GM18520 (cell line): ENCODE data around the gene BCL3.
"Not testable (repeated sequence)": the region's sequence is repeated elsewhere in the genome, so short reads cannot be mapped to it uniquely, and the experiment has no call there.

Source experiments
- ATAC-seq: cut with Tn5 transposase; IDR thresholded peaks from one replicate; pipeline ENCODE4 v1.9.1; 2021; ENCODE audit not compliant: unreplicated experiment

Gene BCL3

DNA sequence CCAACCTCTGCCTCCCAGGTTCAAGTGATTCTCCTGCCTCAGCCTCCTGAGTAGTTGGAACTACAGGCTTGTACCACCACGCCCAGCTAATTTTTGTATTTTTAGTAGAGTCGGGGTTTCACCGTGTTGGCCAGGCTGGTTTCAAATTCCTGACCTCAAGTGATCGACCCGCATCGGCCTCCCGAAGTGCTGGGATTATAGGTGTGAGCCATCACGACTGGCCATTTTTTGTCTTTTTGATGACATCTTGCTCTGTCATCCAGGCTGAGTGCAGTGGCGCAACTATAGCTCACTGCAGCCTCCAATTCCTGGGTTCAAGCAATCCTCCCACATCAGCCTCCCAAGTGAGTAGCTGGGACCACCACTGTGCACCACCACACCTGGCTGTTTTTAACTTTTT is 28.1 kb upstream of the BCL3 start:
- not testable (repeated sequence) for ATAC-seq

DNA sequence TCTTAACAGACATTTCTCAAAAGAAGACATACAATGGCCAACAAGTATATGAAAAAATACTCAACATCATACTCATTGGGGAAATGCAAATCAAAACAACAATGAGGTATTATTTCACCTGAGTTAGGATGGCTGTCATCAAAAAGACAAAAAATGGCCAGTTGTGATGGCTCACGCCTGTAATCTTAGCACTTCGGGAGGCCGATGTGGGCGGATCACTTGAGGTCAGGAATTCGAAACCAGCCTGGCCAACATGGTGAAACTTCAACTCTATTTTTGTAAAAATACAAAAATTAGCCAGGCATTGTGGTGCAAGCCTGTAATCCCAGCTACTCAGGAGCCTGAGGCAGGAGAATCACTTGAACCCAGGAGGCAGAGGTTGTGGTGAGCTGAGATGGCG is 27.6 kb upstream of the BCL3 start:
- no peak for ATAC-seq

DNA sequence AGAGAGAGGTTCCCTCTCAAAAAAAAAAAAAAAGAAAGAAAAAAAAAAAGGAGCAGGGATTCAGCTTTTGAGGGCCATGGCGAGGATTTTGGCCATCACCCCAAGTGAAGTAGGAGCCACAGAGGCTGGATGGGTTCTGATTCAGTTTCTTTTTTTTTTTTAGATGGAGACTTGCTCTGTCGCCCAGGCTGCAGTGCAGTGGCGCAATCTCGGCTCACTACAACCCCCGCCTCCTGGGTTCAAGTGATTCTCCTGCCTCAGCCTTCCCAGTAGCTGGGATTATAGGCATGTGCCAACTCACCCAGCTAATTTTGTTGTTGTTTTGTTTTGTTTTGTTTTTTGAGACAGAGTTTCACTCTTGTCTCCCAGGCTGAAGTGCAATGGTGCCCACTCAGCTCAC is 27.1 kb upstream of the BCL3 start:
- not testable (repeated sequence) for ATAC-seq

DNA sequence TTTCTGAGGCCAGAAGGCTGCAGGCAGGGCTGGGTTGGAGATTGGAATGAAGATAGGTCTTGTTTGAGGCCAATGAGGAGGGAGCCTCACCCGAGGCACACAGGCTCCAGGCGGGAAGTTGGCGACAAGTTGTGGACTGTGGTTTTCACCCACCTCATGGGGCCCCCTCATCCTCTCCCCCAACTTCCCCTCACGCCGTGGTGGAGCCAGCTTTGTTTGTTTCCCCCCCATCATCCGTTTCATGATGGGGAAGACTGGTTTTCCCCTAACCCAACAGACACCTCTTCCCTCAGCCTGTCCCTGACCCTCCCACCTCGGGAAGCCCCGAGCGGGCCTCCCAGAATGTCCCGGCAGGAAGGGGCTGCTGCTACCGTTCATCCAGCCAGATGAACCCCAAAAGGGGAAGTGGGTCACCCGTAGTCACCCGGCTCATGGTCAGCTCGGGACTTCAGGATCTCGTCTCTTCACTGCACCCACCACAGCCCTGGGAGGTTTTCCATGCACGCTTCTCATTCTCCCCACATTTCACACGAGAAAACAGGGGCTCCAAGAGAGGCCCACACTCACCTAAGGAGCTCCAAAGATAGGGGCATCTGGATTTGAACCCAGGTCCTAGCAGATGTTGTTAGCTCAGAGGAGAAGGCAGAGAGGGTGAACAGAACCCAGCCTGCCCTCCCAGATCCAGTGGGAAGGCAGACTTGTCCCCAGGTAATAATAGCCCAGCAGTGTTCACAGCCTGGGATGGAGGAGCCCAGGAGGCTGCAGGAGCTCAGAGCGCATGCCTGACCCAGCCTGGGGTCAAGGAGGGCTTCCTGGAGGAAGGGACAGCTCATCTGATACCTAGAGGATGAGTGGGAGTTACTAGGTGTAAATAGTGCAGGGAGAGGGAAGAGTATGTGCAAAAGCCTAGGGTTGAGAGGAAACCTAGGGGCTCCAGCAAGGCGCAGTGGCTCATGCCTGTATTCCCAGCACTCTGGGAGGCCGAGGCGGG is 26.1 kb upstream of the BCL3 start:
- ATAC-seq: no peak

DNA sequence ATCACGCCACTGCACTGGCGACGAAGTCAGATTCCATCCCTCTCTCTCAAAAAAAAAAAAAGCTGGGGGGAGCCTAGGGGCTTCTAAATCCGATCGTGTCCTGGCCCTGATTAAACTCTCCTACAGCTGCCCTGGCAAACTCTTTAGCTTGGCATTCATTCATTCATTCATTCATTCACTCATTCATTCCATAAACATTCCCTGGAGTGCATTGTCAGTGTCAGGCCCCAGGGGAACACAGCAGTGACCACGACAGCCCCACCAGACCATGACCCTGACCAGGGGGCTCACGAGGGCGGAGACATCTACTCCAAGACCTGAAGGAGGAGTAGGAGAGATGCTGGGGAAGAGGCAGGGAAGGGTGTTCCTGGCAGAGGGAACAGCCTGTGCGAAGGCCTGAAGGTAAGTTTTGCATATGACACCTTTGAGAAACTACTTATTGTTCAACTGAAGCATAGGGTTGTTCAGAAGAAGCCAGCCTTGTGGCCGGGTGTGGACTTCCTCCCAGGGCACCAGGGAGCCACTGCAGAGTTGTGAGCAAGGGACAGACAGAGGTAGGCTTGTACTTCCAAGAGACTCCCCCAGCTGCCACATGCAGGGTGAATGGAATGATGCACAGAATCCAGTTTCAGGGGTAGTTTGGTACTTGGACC is 25.1 kb upstream of the BCL3 start:
- no peak for ATAC-seq

DNA sequence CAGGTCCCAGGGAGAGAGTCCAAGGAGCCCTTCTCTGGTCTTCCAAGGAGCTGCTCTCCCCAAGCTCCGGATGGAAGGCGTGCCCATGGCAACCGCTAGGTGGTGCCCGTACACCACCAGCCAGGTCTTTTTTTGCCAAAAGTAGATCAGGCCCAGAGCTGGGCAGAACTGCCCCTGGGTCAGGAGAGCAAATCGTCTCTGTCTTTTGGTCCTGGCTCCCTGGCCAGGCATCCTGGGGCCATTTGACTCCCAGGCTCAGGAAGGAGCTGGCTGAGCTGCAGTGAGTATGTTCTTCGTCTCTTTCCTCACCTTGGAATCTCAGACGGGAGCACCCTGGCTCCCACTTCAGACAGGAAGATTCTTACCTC is 24.6 kb upstream of the BCL3 start:
- no peak for ATAC-seq

DNA sequence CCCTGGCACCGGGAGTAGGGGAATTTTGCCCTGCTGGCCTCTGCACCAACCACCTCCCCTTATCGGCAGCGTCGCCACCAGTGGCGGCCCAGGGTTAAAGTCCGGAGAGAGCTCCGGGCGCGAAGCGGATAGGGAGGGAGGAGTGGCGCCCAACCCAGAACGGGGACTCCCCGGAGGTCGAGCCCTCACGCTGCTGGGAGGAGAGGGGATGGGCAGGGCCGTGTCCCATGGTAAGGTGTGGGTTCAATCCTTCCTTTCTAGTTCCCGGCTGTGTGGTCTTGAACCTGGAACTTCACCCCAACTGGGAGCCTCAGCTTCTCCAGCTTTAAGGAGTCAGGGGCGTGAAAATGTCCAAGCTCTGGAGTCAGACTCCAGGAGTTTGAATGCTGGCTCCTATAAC is 23.3 kb upstream of the BCL3 start:
- ATAC-seq: no peak

- no peak for ATAC-seq
Observed at GRCh38 chr19:44725684-44726083, 22.8 kb upstream of the BCL3 start.

GRCh38 chr19:44726465-44726864 is 22.0 kb upstream of the BCL3 start:
- ATAC-seq: no peak

DNA sequence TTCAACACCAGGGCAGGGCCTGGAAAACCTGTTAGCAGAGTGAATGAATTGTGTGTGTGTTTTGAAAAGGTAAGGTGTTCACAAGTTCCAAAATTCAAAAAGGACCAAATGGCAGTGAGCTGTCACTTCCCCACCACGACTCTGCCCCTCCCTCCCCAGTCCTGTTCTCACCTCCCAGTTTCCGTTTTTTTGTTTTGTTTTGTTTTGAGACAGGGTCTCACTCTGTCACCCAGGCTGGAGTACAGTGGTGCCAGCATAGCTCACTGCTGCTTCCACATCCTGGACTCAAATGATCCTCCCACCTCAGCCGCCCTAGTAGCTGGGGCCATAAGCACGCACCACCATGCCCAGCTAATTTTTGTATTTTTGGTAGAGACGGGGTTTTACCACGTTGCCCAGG is 20.3 kb upstream of the BCL3 start:
- no peak for ATAC-seq

GRCh38 chr19:44729516-44730033 is 18.9 kb upstream of the BCL3 start:
- ATAC-seq: no peak

- no peak for ATAC-seq
Observed at GRCh38 chr19:44731081-44731480, 17.4 kb upstream of the BCL3 start.

GRCh38 chr19:44731622-44732021 is 16.9 kb upstream of the BCL3 start:
- no peak for ATAC-seq

DNA sequence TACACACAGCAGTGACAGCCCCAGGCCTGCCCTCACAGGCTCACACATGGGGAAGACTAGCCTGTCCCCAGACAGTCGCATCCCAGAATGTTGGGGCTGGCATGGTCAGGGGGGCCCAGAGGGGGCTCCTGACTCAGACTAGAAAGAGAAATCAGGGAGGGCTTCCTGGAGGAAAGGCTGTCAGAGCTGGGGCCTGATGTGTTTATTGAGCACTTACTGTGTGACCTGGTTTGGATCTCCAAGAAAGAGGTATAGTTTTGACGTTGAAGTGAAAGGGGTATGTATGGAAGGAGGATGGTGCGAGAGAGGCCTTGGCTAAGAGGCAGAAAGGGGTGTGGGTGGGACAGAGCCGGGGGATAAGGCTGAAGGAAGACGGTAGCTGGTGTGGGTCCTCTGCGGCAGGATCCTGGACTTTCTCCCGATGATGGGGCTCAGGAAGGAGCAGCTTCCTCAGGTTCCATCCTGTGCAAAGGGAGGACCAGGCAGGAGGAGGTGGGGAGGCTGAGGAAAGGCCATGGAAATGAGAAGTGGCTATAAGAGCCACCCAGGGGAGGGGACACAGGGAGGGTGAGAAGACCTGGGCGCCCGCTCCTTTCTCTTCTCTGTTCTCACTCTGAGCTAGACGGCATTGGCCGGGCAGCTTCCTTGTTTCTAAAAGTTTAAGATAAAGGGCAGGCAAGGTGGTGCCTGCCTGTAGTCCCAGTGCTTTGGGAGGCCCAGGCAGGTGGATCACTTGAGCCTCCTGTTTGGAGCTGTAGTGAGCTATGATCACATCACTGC is 16.1 kb upstream of the BCL3 start:
- ATAC-seq: no peak

GRCh38 chr19:44734357-44734756 is 14.2 kb upstream of the BCL3 start:
- ATAC-seq: no peak

DNA sequence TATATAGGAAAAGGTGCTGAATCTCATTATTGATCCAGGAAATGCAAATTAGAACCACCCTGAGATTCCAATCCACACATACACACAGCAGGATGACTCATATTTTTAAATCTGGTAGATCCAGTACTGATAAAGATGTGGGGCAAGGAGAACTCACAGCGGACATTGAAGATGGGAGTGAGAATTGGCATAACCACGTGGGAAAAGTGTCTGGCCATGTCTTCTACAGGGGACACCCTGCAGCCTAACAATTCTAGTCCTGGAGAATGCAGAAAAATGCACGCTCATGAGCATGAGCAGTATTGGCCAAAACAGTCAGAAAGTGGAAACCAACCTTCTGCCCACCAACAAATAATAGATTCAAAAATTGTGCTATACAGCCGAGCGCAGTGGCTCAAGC is 13.5 kb upstream of the BCL3 start:
- ATAC-seq: no peak

- ATAC-seq: no peak
Observed at GRCh38 chr19:44737238-44738071, 11.1 kb upstream of the BCL3 start.

DNA sequence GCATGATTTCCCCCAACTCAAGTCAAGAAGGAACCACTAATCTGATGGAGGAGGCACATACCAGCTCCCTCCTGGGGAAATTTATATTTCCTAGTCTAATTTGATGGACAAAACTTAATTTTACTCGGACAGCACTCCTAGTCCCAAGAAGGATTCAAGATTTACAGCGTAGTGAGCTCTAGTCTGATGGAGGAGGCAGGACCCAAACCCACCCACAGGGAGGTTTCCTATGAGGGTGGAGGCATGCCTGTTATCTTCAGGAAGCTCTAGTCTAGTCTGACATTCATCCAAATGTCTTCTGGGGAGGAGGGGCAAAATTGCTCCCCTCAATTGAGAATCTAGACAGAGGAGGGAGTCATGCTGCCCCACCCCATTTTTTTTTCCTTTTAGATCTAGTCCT is 10.4 kb upstream of the BCL3 start:
- ATAC-seq: no peak

GRCh38 chr19:44738603-44739558 is 9.6 kb upstream of the BCL3 start:
- ATAC-seq: no peak
